Vagina (tissue), 2 donors: Measurements from ENCODE around the gene ZNF500.

Source experiments
- POLR2A ChIP-seq, 2 donors: fragments of 450-650 bp; IDR thresholded peaks; one replicate each; pipeline ENCODE4 v1.6.1; 2017; ENCODE audit warnings: antibody characterized with exemption in 2 of 2, mild to moderate bottlenecking in 2 of 2, moderate library complexity in 2 of 2
- POLR2AphosphoS5 ChIP-seq, 2 donors: sonication (generic); formaldehyde crosslinking; IDR thresholded peaks; one replicate each; pipeline ENCODE4 v1.9.0; 2017; ENCODE audit warnings: antibody characterized with exemption in 2 of 2, mild to moderate bottlenecking in 2 of 2, low read depth in 1 of 2; ENCODE audit not compliant: insufficient read depth in 1 of 2
- TF ChIP-seq, protein P1 (sequence below), 3 experiments: fragments of 450-650 bp in 2 of 3; fragments of 200-600 bp in 1 of 3; sonication (generic) in 1 of 3; IDR thresholded peaks; one replicate each; pipeline ENCODE4 v1.5.1; 2017 to 2019; ENCODE audit warnings: antibody characterized with exemption in 3 of 3, mild to moderate bottlenecking in 2 of 3, moderate library complexity in 2 of 3

DNA sequence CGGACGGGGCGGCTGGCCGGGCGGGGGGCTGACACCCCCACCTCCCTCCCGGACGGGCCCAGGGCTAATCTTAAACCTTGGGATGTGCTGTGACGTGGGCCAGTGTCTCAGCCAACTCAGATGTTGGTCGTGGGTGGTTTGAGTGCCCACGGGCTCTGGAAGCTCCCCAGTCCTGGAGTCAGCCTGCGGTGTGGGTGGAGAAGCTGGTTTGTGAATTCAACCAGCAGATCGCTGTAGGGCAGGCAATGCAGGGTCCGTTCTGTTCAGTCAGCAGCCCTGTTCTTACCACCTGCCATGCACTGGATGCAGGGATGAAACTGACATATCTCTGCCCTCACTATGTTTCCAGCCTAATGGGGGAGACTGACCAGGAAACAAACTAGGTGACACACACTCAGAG is 8.0 kb upstream of the ZNF500 start:
- TF ChIP-seq POLR2AphosphoS5 (IDR thresholded peaks at IDR 0.05; ENCODE audit: insufficient read depth in 1 of 2, low read depth in 1 of 2): no peak
- TF ChIP-seq, protein P1, sequence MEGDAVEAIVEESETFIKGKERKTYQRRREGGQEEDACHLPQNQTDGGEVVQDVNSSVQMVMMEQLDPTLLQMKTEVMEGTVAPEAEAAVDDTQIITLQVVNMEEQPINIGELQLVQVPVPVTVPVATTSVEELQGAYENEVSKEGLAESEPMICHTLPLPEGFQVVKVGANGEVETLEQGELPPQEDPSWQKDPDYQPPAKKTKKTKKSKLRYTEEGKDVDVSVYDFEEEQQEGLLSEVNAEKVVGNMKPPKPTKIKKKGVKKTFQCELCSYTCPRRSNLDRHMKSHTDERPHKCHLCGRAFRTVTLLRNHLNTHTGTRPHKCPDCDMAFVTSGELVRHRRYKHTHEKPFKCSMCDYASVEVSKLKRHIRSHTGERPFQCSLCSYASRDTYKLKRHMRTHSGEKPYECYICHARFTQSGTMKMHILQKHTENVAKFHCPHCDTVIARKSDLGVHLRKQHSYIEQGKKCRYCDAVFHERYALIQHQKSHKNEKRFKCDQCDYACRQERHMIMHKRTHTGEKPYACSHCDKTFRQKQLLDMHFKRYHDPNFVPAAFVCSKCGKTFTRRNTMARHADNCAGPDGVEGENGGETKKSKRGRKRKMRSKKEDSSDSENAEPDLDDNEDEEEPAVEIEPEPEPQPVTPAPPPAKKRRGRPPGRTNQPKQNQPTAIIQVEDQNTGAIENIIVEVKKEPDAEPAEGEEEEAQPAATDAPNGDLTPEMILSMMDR (IDR thresholded peaks at IDR 0.05): no peak
- no peak for TF ChIP-seq POLR2A (IDR thresholded peaks at IDR 0.05)
